Central memory CD8-positive, alpha-beta T cell (primary cell): ENCODE measurements around the gene EPC2.

Experiments
- ATAC-seq: fragments of 150-1000 bp; cut with Tn5 transposase; replicated peaks from 2 replicates; pipeline ENCODE4 v1.10.0; 2022; ENCODE audit warnings: mild to moderate bottlenecking, moderate FRiP score, moderate number of reproducible peaks; ENCODE audit not compliant: poor library complexity, severe bottlenecking; ENCODE audit errors: extremely low read depth
- DNase-seq, 2 donors: peaks; one replicate each; pipeline ENCODE4 v3.0.0; 2021; ENCODE audit warnings: low spot score in 2 of 2
- H3K27ac Mint-ChIP-seq: one replicate; pipeline ENCODE4 v1.8.0; 2022; ENCODE audit warnings: low read depth, mild to moderate bottlenecking, moderate library complexity, mixed read lengths
- H3K27me3 Mint-ChIP-seq: one replicate; pipeline ENCODE4 v1.8.0; 2022; ENCODE audit warnings: mixed read lengths
- H3K36me3 Mint-ChIP-seq: one replicate; pipeline ENCODE4 v1.8.0; 2022; ENCODE audit warnings: mild to moderate bottlenecking, moderate library complexity, mixed read lengths; ENCODE audit not compliant: insufficient read depth
- H3K4me1 Mint-ChIP-seq: one replicate; pipeline ENCODE4 v1.8.0; 2022; ENCODE audit warnings: mixed read lengths
- H3K4me3 Mint-ChIP-seq: one replicate; pipeline ENCODE4 v1.8.0; 2022; ENCODE audit warnings: mild to moderate bottlenecking, moderate library complexity, mixed read lengths
- H3K9me3 Mint-ChIP-seq: one replicate; pipeline ENCODE4 v1.8.0; 2022; ENCODE audit warnings: mixed read lengths

The EPC2 gene

GRCh38 chr2:148721991-148722777 lies 77.6 kb downstream of the EPC2 start:
- Mint-ChIP-seq H3K4me1 (peaks cover 92% of the 10 kb centered on the region), H3K36me3 (peaks cover 14% of the 10 kb centered on the region), H3K27ac (peak overlapping the region; percentile 24), H3K9me3 (no peaks in the 10 kb centered on the region), H3K4me3 (no peak overlapping the region), H3K27me3 (no peaks in the 10 kb centered on the region)
- no peak for ATAC-seq
- no peak for DNase-seq

- H3K36me3 Mint-ChIP-seq: peaks cover 8% of the 10 kb centered on the region
- no peaks in the 10 kb centered on the region for H3K9me3 Mint-ChIP-seq
- H3K27ac Mint-ChIP-seq: peak overlapping the region; percentile 67
- peak overlapping the region; percentile 25 for H3K4me3 Mint-ChIP-seq
- H3K4me1 Mint-ChIP-seq: peaks cover 69% of the 10 kb centered on the region
- DNase-seq (no peak), ATAC-seq (no peak)
- no peaks in the 10 kb centered on the region for H3K27me3 Mint-ChIP-seq
These were observed 81.0 kb downstream of the EPC2 start for GRCh38 chr2:148725564-148725963.

- no peak for ATAC-seq
These were observed 81.7 kb downstream of the EPC2 start for GRCh38 chr2:148726228-148726627.

GRCh38 chr2:148730085-148730484 lies 85.5 kb downstream of the EPC2 start:
- Mint-ChIP-seq H3K4me3 (no peak overlapping the region), H3K4me1 (peaks cover 44% of the 10 kb centered on the region), H3K9me3 (no peaks in the 10 kb centered on the region), H3K27me3 (no peaks in the 10 kb centered on the region), H3K36me3 (peaks cover 2% of the 10 kb centered on the region), H3K27ac (no peak overlapping the region)
- ATAC-seq: no peak
- no peak for DNase-seq

More at GRCh38 chr2:148726228-148726627, 81.7 kb downstream of the EPC2 start:
- Mint-ChIP-seq H3K4me1 (peaks cover 69% of the 10 kb centered on the region), H3K36me3 (peaks cover 8% of the 10 kb centered on the region), H3K27ac (peak overlapping the region; percentile 67), H3K27me3 (no peaks in the 10 kb centered on the region), H3K4me3 (no peak overlapping the region), H3K9me3 (no peaks in the 10 kb centered on the region)
- no peak for DNase-seq

- Mint-ChIP-seq H3K36me3 (peaks cover 2% of the 10 kb centered on the region), H3K27ac (no peak overlapping the region), H3K4me1 (peaks cover 51% of the 10 kb centered on the region)
These were observed 93.2 kb downstream of the EPC2 start for GRCh38 chr2:148737742-148738141.

GRCh38 chr2:148739454-148740105 lies 95.0 kb downstream of the EPC2 start:
- no peak for ATAC-seq
- Mint-ChIP-seq H3K27me3 (no peaks in the 10 kb centered on the region), H3K27ac (peak overlapping the region; percentile 32)

More at GRCh38 chr2:148737742-148738141, 93.2 kb downstream of the EPC2 start:
- Mint-ChIP-seq H3K9me3 (no peaks in the 10 kb centered on the region), H3K4me3 (no peak overlapping the region), H3K27me3 (no peaks in the 10 kb centered on the region)
- no peak for DNase-seq
- no peak for ATAC-seq

GRCh38 chr2:148742373-148742772 lies 97.8 kb downstream of the EPC2 start:
- Mint-ChIP-seq H3K27me3 (no peaks in the 10 kb centered on the region), H3K4me1 (peaks cover 62% of the 10 kb centered on the region), H3K4me3 (no peak overlapping the region), H3K27ac (no peak overlapping the region), H3K36me3 (peaks cover 2% of the 10 kb centered on the region), H3K9me3 (no peaks in the 10 kb centered on the region)
- ATAC-seq: no peak
- no peak for DNase-seq

More at GRCh38 chr2:148739454-148740105, 95.0 kb downstream of the EPC2 start:
- Mint-ChIP-seq H3K4me1 (peaks cover 51% of the 10 kb centered on the region), H3K4me3 (peak overlapping the region; percentile 54), H3K9me3 (no peaks in the 10 kb centered on the region), H3K36me3 (peaks cover 2% of the 10 kb centered on the region)
- no peak for DNase-seq

GRCh38 chr2:148745151-148745851 lies 100.8 kb downstream of the EPC2 start:
- Mint-ChIP-seq H3K36me3 (peaks cover 3% of the 10 kb centered on the region), H3K9me3 (no peaks in the 10 kb centered on the region), H3K27ac (no peak overlapping the region), H3K4me1 (peaks cover 49% of the 10 kb centered on the region), H3K27me3 (no peaks in the 10 kb centered on the region), H3K4me3 (no peak overlapping the region)
- ATAC-seq (no peak), DNase-seq (no peak)

GRCh38 chr2:148746973-148747372 lies 102.4 kb downstream of the EPC2 start:
- ATAC-seq (no peak), DNase-seq (no peak)
- H3K36me3 Mint-ChIP-seq: peaks cover 3% of the 10 kb centered on the region
- peaks cover 45% of the 10 kb centered on the region for H3K4me1 Mint-ChIP-seq
- no peak overlapping the region for H3K27ac Mint-ChIP-seq
- no peaks in the 10 kb centered on the region for H3K27me3 Mint-ChIP-seq
- no peak overlapping the region for H3K4me3 Mint-ChIP-seq
- no peaks in the 10 kb centered on the region for H3K9me3 Mint-ChIP-seq

- ATAC-seq (no peak), DNase-seq (no peak)
- no peaks in the 10 kb centered on the region for H3K27me3 Mint-ChIP-seq
- H3K36me3 Mint-ChIP-seq: peaks cover 11% of the 10 kb centered on the region
- H3K4me3 Mint-ChIP-seq: no peak overlapping the region
- H3K27ac Mint-ChIP-seq: no peak overlapping the region
- H3K4me1 Mint-ChIP-seq: peaks cover 31% of the 10 kb centered on the region
- no peaks in the 10 kb centered on the region for H3K9me3 Mint-ChIP-seq
These were observed 107.4 kb downstream of the EPC2 start for GRCh38 chr2:148751907-148752306.

- H3K9me3 Mint-ChIP-seq: no peaks in the 10 kb centered on the region
- H3K36me3 Mint-ChIP-seq: peaks cover 10% of the 10 kb centered on the region
- H3K27ac Mint-ChIP-seq: no peak overlapping the region
- no peaks in the 10 kb centered on the region for H3K27me3 Mint-ChIP-seq
- H3K4me3 Mint-ChIP-seq: no peak overlapping the region
- DNase-seq (no peak), ATAC-seq (no peak)
- H3K4me1 Mint-ChIP-seq: peaks cover 21% of the 10 kb centered on the region
These were observed 108.4 kb downstream of the EPC2 start for GRCh38 chr2:148752977-148753376.

- H3K36me3 Mint-ChIP-seq: peaks cover 15% of the 10 kb centered on the region
- DNase-seq (no peak), ATAC-seq (no peak)
- peaks cover 18% of the 10 kb centered on the region for H3K4me1 Mint-ChIP-seq
- no peaks in the 10 kb centered on the region for H3K9me3 Mint-ChIP-seq
- no peak overlapping the region for H3K27ac Mint-ChIP-seq
- H3K27me3 Mint-ChIP-seq: no peaks in the 10 kb centered on the region
- no peak overlapping the region for H3K4me3 Mint-ChIP-seq
These were observed 110.3 kb downstream of the EPC2 start for GRCh38 chr2:148754864-148755263.
